Glutamatergic neuron (in vitro differentiated cells): ENCODE data around the gene SRSF8. TPM values are rescaled to one million over a fixed set of nuclear protein-coding genes. Genes with fewer than 3 reads are reported as not detected.

Source experiments
- DNase-seq: peaks from one replicate; pipeline ENCODE4 v3.0.0; 2022
- H3K27ac Mint-ChIP-seq: one replicate; pipeline ENCODE4 v1.8.0; 2020; ENCODE audit warnings: mild to moderate bottlenecking, mixed read lengths, inconsistent platforms; ENCODE audit not compliant: unreplicated experiment
- H3K27me3 Mint-ChIP-seq: one replicate; pipeline ENCODE4 v1.8.0; 2020; ENCODE audit warnings: mild to moderate bottlenecking, moderate library complexity, mixed read lengths, inconsistent platforms; ENCODE audit not compliant: unreplicated experiment
- H3K36me3 Mint-ChIP-seq: one replicate; pipeline ENCODE4 v1.8.0; 2020; ENCODE audit warnings: mild to moderate bottlenecking, mixed read lengths, inconsistent platforms; ENCODE audit not compliant: unreplicated experiment
- H3K4me1 Mint-ChIP-seq: one replicate; pipeline ENCODE4 v1.8.0; 2020; ENCODE audit warnings: mild to moderate bottlenecking, low read depth, mixed read lengths, inconsistent platforms; ENCODE audit not compliant: unreplicated experiment
- H3K4me3 Mint-ChIP-seq: one replicate; pipeline ENCODE4 v1.8.0; 2020; ENCODE audit warnings: mild to moderate bottlenecking, mixed read lengths, inconsistent platforms; ENCODE audit not compliant: unreplicated experiment
- H3K9me3 Mint-ChIP-seq: one replicate; pipeline ENCODE4 v1.8.0; 2020; ENCODE audit warnings: mild to moderate bottlenecking, moderate library complexity, mixed read lengths, inconsistent platforms; ENCODE audit not compliant: unreplicated experiment
- total RNA-seq: library from RNA; stranded (reverse); fragmentation: NEBNext Ultra II Directional; extraction: Animal tissue kit (Norgen Biotek cat#: 25700); gene quantifications from one replicate; pipeline ENCODE4 v1.2.1, GENCODE V29; 2021; ENCODE audit not compliant: unreplicated experiment
- TF ChIP-seq, protein P1 (sequence below): fragments of 200-600 bp; sonication (generic); IDR thresholded peaks from one replicate; pipeline ENCODE4 v1.5.0; 2021; ENCODE audit not compliant: partially characterized antibody, unreplicated experiment

The SRSF8 gene
- total RNA-seq, 1 donor from 2014 or later: 45.2 TPM

DNA sequence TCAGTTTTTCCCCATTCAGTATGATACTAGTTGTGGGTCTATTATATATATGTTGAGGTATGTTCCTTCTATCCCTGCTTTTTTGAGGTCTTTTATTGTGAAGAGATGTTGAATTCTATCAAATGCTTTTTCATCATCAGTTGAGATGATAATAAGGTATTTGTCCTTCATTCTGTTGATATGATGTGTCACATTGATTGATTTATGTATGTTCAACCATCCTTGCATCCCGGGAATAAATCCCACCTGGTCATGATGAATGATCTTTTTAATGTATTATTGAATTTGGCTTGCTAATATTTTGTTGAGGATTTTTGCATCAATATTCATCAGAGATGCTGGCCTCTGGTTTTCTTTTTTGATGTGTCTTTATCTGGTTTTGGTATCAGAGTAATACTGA, 48.9 kb downstream of the SRSF8 start:
- Mint-ChIP-seq H3K9me3 (peaks cover 9% of the 10 kb centered on the region), H3K27ac (no peak overlapping the region), H3K4me1 (no peaks in the 10 kb centered on the region), H3K36me3 (peaks cover 16% of the 10 kb centered on the region), H3K27me3 (no peaks in the 10 kb centered on the region), H3K4me3 (no peak overlapping the region)
- TF ChIP-seq, protein P1, sequence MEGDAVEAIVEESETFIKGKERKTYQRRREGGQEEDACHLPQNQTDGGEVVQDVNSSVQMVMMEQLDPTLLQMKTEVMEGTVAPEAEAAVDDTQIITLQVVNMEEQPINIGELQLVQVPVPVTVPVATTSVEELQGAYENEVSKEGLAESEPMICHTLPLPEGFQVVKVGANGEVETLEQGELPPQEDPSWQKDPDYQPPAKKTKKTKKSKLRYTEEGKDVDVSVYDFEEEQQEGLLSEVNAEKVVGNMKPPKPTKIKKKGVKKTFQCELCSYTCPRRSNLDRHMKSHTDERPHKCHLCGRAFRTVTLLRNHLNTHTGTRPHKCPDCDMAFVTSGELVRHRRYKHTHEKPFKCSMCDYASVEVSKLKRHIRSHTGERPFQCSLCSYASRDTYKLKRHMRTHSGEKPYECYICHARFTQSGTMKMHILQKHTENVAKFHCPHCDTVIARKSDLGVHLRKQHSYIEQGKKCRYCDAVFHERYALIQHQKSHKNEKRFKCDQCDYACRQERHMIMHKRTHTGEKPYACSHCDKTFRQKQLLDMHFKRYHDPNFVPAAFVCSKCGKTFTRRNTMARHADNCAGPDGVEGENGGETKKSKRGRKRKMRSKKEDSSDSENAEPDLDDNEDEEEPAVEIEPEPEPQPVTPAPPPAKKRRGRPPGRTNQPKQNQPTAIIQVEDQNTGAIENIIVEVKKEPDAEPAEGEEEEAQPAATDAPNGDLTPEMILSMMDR: no peak
- DNase-seq: no peak

DNA sequence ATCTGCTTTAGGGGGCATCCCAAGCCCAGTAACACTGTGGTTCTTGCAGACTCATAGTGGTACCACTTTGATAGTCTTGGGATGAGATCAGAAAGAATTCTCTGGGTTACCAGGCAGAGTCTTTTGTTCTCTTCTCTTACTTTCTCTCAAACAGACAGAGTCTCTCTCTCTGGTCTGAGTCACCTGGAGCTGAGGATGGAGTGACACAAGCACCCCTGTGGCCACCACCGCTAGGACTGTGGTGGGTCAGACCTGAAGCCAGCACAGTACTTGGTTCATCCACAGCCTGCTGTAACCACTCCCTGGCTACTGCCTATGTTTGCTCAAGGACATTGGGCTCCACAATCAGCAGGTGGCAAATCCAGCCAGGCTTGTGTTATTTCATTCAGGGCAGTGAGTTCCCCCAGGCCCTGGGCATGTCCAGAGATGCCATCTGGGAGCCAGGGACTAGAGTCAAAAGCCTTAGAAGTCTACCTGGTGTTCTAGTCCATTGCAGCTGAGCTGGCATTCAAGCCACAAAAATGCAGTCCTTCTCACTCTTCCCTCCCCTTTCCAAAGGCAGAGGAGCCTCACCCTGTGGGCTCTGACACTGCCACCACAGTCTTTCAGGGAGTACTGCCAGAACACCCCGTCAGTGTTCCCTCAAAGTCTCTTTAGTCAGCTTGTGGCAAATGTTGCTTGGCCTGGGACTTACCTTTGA, 52.8 kb downstream of the SRSF8 start:
- H3K4me1 Mint-ChIP-seq: no peaks in the 10 kb centered on the region
- peaks cover 6% of the 10 kb centered on the region for H3K36me3 Mint-ChIP-seq
- H3K9me3 Mint-ChIP-seq: peaks cover 4% of the 10 kb centered on the region
- TF ChIP-seq, protein P1: no peak
- H3K4me3 Mint-ChIP-seq: no peak overlapping the region
- no peaks in the 10 kb centered on the region for H3K27me3 Mint-ChIP-seq
- H3K27ac Mint-ChIP-seq: no peak overlapping the region
- DNase-seq: no peak

Other genes starting within 250 kb of the SRSF8 start
- 65.1 TPM for gene CWC15, start 93.4 kb upstream of the SRSF8 start, total RNA-seq
- gene KDM4D, start 93.2 kb upstream of the SRSF8 start, total RNA-seq: 1.3 TPM
- 1.1 TPM for gene KDM4E, start 41.7 kb upstream of the SRSF8 start, total RNA-seq
- 0.39 TPM for gene KDM4F, start 17.5 kb upstream of the SRSF8 start, total RNA-seq
- 1.6 TPM for gene ENDOD1, start 22.9 kb downstream of the SRSF8 start, total RNA-seq
- 213 TPM for gene SESN3, start 164.3 kb downstream of the SRSF8 start, total RNA-seq